HG02970 (cell line): Measurements from ENCODE around the gene TRIM15.
"Not testable (repeated sequence)": the region's sequence is repeated elsewhere in the genome, so short reads cannot be mapped to it uniquely, and the experiment has no call there.

Source experiments
- ATAC-seq: cut with Tn5 transposase; IDR thresholded peaks from one replicate; pipeline ENCODE4 v1.9.1; 2021; ENCODE audit warnings: mild to moderate bottlenecking, moderate library complexity, moderate number of reproducible peaks; ENCODE audit not compliant: unreplicated experiment, low FRiP score

TRIM15 gene

GRCh38 chr6:30160785-30161531 lies 2.4 kb upstream of the TRIM15 start, which contains the start of gene TRIM10:
Gene TRIM10, minus strand, starts transcription at chr6:30161211. Its CDS starts 353 bp downstream, at chr6:30160858.
- no peak for ATAC-seq

- ATAC-seq: no peak
Measured at GRCh38 chr6:30162265-30163089, 869 bp upstream of the TRIM15 start.

- ATAC-seq: no peak
Measured at GRCh38 chr6:30163918-30164654, 740 bp downstream of the TRIM15 start.

- ATAC-seq: no peak
Measured at GRCh38 chr6:30164714-30165113, 1.4 kb downstream of the TRIM15 start.

- ATAC-seq: not testable (repeated sequence)
Measured at GRCh38 chr6:30165238-30165637, 1.9 kb downstream of the TRIM15 start.

- no peak for ATAC-seq
Measured at GRCh38 chr6:30167101-30167500, 3.8 kb downstream of the TRIM15 start.

GRCh38 chr6:30168741-30169140 lies 5.4 kb downstream of the TRIM15 start:
- ATAC-seq: no peak

GRCh38 chr6:30169658-30170614 lies 6.6 kb downstream of the TRIM15 start:
- no peak for ATAC-seq

GRCh38 chr6:30171677-30172471 lies 8.5 kb downstream of the TRIM15 start:
- no peak for ATAC-seq

GRCh38 chr6:30172681-30173080 lies 9.3 kb downstream of the TRIM15 start:
- ATAC-seq: no peak

GRCh38 chr6:30175765-30176164 lies 12.4 kb downstream of the TRIM15 start:
- ATAC-seq: no peak

- no peak for ATAC-seq
Measured at GRCh38 chr6:30178837-30179236, 15.5 kb downstream of the TRIM15 start.

- no peak for ATAC-seq
Measured at GRCh38 chr6:30180145-30180544, 16.8 kb downstream of the TRIM15 start.

GRCh38 chr6:30184417-30185031 lies 21.2 kb downstream of the TRIM15 start:
- ATAC-seq: no peak

- ATAC-seq: no peak
Measured at GRCh38 chr6:30185846-30186484, 22.6 kb downstream of the TRIM15 start.

GRCh38 chr6:30188541-30188940 lies 25.2 kb downstream of the TRIM15 start:
- no peak for ATAC-seq

GRCh38 chr6:30192076-30192475 lies 28.7 kb downstream of the TRIM15 start:
- no peak for ATAC-seq
